ENCODE data around the gene VGLL3.

DNA sequence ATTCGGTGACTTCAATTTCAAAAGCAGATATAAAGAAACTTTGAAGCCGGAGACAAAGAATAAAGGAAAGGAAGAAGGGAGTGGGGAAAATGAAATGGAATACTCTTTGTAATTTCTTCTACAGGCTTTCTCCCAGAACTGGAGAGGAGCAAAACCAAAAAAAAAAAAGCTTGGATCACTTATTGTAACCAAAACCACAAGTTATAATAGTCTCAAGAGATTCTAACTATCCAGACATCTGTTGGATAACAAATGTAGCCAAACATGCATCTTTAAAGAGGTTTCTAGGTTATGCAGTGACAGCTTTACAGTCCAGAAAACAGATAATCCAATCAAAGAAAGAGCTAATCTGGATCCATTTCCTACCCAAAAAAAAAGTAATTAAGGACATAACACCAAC, 36.2 kb downstream of the VGLL3 start:
- TF ChIP-seq POLR2A (IDR thresholded peaks at IDR 0.05): no peak
- no peak for TF ChIP-seq CTCF (IDR thresholded peaks at IDR 0.05)
